ENCODE measurements around the gene PCP2.

PCP2 gene

DNA sequence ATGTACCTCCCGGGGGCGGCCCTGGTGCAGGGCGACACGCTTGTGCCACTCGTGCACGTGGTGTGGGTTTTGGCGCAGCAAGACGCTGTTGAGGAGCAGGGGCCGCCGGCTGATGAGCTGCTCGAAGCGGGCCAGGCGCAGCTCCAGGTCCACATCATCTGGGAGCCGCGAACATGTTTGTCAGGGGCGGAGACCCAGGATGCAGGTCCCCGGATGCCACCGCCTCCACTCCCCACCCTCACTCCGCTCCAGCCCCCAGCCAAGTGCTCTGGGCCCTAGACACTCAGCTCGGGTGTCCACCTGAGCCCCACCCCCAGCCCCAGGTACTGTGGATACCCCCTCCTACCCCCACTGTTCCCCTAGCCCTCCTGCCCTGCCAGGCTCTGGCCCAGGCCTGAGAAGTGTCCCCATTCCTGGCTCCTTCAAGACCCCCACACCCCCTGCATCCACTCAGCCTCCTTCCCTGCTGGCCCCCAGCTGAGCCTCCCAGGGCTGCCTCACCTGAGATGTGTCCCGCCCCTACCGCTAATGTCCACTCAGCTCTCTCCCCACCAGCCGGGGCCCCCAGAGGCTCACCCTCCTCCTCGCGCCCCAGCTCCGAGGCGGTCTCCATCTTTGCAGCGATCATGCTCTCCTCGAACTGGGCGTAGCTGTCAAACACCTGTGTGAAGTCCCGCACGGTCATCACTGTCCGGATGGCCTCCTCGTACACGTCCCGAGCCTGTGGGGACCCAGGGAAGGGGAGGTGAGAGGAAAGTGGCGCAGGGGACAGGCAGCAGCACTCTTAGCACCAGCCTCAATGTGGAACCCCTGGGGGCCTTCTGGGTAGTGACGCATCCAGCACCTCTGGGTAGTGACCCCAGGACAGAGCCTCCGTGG lies 9.6 kb downstream of the PCP2 start:
- DNase-seq (ENCODE audit: extremely low spot score), result no peak
- CTCF ChIA-PET, result no interaction called here
- POLR2A ChIA-PET, result interaction anchor here (1.3 kb wide), 1 partner anchor 9 kb away, joined by 3 read pairs; the partner anchor contains the start of gene PCP2
- no peak for TF ChIP-seq BHLHE40 (IDR thresholded peaks at IDR 0.05; ENCODE audit: borderline replicate concordance)
- no peak for TF ChIP-seq FOXM1 (IDR thresholded peaks at IDR 0.05; ENCODE audit: borderline replicate concordance)
- no peak for TF ChIP-seq FOXK2 (IDR thresholded peaks at IDR 0.05)
- no peak for TF ChIP-seq PKNOX1 (IDR thresholded peaks at IDR 0.05)
- no peak for TF ChIP-seq ARNT (IDR thresholded peaks at IDR 0.05)

DNA sequence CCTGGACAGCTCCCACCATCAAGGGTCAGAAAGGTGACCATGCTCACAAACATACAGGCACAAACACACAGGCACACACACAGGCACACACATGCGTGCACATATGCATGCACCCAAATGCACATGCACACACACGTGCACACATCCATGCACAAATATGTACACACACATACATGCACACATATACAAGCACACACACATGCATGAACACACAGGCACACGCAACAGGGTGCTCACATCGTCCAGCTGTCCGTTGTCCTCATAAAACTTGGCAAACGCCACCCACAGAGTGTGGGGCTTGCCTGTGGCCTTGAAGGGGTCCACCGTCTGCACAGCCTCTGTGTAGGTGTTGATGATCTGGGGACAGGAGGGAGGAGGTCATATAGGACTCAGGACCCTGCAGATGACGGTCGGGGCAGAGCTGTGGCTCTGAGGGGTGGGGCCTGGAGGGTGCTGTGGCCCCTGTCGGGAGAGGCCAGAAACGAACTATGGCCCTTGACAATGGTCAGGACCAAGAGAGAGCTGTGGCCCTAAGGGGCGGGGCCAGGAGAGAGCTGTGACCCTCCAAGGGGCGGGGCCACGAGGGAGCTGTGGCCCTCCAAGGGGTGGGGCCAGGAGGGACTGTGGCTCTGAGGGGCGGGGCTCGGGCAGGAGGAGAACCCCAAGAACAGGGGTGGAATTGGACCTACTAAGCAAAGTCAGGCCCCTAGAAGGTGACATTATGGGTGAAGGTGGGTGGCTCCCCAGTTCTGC lies 10.4 kb downstream of the PCP2 start:
- CTCF ChIA-PET, result no interaction called here
- TF ChIP-seq CTBP1 (IDR thresholded peaks at IDR 0.05; ENCODE audit: borderline replicate concordance) (no peak), SUZ12 (IDR thresholded peaks at IDR 0.05) (no peak), LEF1 (IDR thresholded peaks at IDR 0.05; ENCODE audit: borderline replicate concordance) (no peak), HDGF (IDR thresholded peaks at IDR 0.05; ENCODE audit: borderline replicate concordance) (no peak), ELF4 (IDR thresholded peaks at IDR 0.05) (no peak), FOXK2 (IDR thresholded peaks at IDR 0.05) (no peak), PKNOX1 (IDR thresholded peaks at IDR 0.05) (no peak), FOXA1 (IDR thresholded peaks at IDR 0.05) (no peak), L3MBTL2 (conservative IDR thresholded peaks at IDR 0.05) (no peak)
- POLR2A ChIA-PET, result interaction anchor here (1.3 kb wide), 1 partner anchor 10 kb away, joined by 3 read pairs; the partner anchor contains the start of gene PCP2
- no peak for DNase-seq (ENCODE audit: extremely low spot score)

DNA sequence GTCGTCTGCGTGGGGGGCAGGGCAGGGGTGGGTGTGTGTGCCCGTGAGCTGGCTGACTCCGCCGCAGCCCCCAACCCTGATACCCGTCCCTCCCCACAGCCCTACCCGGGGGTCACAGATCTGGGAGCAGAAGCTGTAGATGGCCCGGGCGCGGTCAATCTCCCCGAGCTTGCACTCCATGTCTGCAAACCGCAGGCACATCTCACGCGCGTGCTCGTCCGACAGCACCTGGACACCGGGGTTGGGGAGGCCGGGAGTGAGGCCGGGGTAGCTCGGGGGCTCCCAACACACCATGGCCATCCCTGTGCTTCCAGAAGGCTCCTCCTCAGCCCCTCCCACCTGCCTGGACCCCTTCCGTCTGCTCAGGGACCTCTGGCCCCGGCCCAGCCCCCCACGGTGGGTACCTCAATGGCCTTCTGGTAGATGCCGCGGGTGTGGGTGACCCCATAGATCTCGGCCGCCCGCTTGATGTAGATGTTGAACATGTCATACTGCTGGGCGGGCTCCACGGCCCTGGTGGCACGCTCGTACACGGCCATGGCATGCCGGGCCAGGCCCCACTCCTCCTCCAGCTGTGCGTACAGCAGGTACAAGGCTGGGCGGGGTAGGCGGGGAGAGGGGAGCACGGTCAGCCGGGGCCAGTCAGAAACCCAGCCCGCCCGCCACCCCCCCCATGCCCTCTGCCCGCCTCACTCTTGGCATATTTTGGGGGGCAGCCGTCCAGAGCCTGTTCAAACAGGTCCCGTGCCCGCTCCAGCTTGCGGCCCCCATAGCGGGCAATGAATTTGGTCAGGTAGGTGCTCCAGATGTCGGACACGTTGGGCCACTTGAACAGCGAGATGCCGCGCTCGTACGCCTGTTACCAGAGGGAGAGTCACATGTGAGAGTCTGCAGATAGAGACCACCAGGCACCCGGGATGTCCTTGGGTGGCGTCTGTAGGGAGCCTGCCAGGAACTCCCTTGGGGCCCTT lies 12.8 kb downstream of the PCP2 start:
- DNase-seq (ENCODE audit: extremely low spot score), result no peak
- TF ChIP-seq BHLHE40 (IDR thresholded peaks at IDR 0.05; ENCODE audit: borderline replicate concordance), result no peak
- TF ChIP-seq CTBP1 (IDR thresholded peaks at IDR 0.05; ENCODE audit: borderline replicate concordance), result no peak
- no peak for TF ChIP-seq SP1 (IDR thresholded peaks at IDR 0.05)
- no peak for TF ChIP-seq HDGF (IDR thresholded peaks at IDR 0.05; ENCODE audit: borderline replicate concordance)
- ChIA-PET POLR2A (no interaction called here), CTCF (no interaction called here)

DNA sequence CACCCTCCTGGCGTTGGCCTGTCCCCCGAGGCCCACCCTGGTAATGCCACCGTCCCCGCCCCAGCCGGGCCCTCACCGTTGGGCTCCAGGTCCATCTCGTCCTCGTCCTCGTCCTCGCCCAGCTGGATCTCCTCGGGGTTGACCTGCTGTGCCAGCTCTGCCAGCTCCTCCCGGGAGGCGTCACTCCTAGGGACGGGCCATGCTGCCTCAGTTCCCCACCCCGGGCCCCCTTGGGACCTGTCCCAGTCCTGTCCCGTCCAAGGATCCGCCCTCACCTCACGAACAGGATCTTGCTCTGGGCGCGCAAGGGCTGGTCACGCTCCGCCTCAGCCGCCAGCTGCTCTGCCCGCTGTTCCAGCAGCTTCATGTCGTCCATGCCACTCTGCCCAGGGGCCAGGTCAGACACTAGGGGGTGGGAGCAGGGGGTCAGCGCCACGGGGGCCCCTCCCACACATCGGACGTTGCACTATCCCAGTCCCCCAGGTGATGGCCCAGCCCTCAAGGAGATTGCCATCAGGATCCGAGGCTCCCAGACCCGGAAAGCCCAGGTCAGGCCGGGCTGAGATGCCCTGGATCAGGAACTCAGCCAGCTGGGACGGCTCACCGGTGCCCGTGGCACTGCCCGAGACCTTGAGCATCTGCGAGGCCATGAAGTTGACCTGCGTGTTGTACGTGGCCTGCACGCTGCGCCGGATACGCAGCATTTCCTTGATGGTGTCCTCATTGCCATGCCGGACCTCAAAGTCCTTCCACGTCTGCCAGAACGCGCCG lies 13.7 kb downstream of the PCP2 start:
- TF ChIP-seq FOXM1 (IDR thresholded peaks at IDR 0.05; ENCODE audit: borderline replicate concordance) (no peak), ARNT (IDR thresholded peaks at IDR 0.05) (no peak), SP1 (IDR thresholded peaks at IDR 0.05) (no peak), NFRKB (IDR thresholded peaks at IDR 0.05) (no peak), FOXA1 (IDR thresholded peaks at IDR 0.05) (no peak), ZNF384 (IDR thresholded peaks at IDR 0.05) (no peak), BHLHE40 (IDR thresholded peaks at IDR 0.05; ENCODE audit: borderline replicate concordance) (no peak), PKNOX1 (IDR thresholded peaks at IDR 0.05) (no peak), ELF4 (IDR thresholded peaks at IDR 0.05) (no peak), SUZ12 (IDR thresholded peaks at IDR 0.05) (no peak), L3MBTL2 (conservative IDR thresholded peaks at IDR 0.05) (no peak), LEF1 (IDR thresholded peaks at IDR 0.05; ENCODE audit: borderline replicate concordance) (no peak)
- CTCF ChIA-PET, result no interaction called here
- no peak for DNase-seq (ENCODE audit: extremely low spot score)
- POLR2A ChIA-PET, result no interaction called here

- TF ChIP-seq FOXA1 (IDR thresholded peaks at IDR 0.05) (no peak), ELF4 (IDR thresholded peaks at IDR 0.05) (no peak), L3MBTL2 (conservative IDR thresholded peaks at IDR 0.05) (no peak), NFRKB (IDR thresholded peaks at IDR 0.05) (no peak), TARDBP (IDR thresholded peaks at IDR 0.05) (no peak), CTBP1 (IDR thresholded peaks at IDR 0.05; ENCODE audit: borderline replicate concordance) (no peak), ZNF384 (IDR thresholded peaks at IDR 0.05) (no peak), LEF1 (IDR thresholded peaks at IDR 0.05; ENCODE audit: borderline replicate concordance) (no peak), BHLHE40 (IDR thresholded peaks at IDR 0.05; ENCODE audit: borderline replicate concordance) (no peak), HDGF (IDR thresholded peaks at IDR 0.05; ENCODE audit: borderline replicate concordance) (no peak), ARNT (IDR thresholded peaks at IDR 0.05) (no peak), SUZ12 (IDR thresholded peaks at IDR 0.05) (no peak), FOXK2 (IDR thresholded peaks at IDR 0.05) (no peak), PKNOX1 (IDR thresholded peaks at IDR 0.05) (no peak), FOXM1 (IDR thresholded peaks at IDR 0.05; ENCODE audit: borderline replicate concordance) (no peak), SP1 (IDR thresholded peaks at IDR 0.05) (no peak)
- ChIA-PET CTCF (no interaction called here), POLR2A (interaction anchor here (2.2 kb wide), 1 partner anchor 11 kb away, joined by 8 read pairs; the partner anchor contains the start of genes PET100 and XAB2)
- DNase-seq (ENCODE audit: extremely low spot score), result no peak
Observed at GRCh38 chr19:7618771-7619510, 14.6 kb downstream of the PCP2 start.
